ENCODE results near the gene SLC6A1.
A peak's percentile ranks its signal among the peaks of the same experiment; 100 is the strongest.
"Not testable (repeated sequence)": the region's sequence is repeated elsewhere in the genome, so short reads cannot be mapped to it uniquely, and the experiment has no call there.

Gene SLC6A1

DNA sequence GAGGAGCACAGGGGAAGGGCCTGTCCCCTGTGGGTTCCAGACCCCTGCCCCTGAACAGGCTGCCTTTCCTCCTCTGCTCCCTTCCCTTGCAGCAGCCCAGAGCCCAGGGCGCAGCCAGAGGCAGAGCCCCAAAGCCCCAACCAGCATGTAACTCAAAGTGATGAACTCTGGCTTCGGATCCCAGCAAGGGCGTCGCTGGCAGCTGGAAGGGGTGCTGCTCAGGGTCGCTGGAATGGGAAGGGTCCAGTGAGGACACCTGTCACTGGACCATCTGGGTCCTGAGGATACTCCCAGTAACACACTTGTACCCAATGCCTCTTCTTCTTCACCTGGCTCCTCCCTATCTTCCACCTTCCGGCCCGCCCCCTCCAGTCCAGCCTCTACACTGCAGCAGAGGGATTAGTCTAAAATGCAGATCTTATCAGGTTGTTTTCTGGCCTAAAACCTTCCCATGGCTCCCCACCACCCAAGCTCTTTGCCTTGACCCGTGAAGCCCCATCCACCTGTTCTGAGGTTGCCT, 64.0 kb downstream of the SLC6A1 start:
- DNase-seq (ENCODE audit: insufficient read length, low spot score), result no peak
- no peak for FAIRE-seq

DNA sequence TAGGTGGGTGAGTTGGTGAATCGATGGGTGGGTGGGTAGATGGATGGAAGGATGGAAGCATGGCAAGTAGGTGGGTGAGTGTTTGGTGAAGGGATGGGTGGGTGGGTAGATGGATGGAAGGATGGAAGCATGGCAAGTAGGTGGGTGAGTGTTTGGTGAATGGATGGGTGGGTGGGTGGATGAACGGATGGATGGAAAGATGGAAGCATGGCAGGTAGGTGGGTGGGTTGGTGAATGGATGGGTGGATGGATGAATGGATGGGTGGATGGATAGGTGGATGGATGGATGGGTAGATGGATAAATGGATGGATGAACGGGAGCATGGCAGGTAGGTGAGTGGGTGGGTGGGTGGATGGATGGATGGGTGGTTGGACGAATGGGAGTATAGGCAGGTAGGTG, 65.1 kb downstream of the SLC6A1 start:
- DNase-seq (ENCODE audit: insufficient read length, low spot score) (no peak), FAIRE-seq (peak; percentile 31)

DNA sequence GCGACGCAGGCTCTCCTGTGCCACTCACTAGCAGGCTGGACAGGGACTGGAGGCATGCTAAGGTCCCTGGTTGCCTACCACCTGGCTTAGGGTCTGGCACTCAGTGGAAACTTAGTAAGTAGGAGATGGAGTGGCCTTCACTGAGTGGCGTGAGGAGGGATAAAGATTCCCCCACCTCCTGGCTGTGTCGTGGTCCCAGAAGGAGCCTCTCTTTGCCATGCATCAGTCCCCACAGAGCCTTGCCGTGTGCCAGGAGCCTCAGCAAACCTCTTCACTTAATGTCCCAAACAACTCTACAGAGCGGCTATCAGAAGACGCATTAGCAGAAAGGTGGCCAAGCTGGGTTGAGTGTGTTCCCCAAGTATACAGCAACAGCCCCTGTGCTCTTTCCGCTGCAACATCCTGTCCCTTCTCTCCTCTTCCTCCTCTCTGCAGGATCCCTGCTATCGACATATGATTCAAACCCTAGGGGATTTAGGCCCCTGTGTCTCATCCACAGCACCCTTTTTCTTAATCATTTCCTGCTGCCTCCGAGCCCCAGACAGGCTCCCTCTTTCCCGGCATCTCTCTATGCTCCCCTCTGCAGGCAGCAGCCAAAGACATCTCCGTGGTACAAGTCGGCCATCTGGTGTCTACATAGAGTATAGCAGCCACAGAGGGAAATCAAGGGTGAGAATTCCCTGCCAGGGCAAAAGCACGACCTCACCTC, 66.7 kb downstream of the SLC6A1 start:
- DNase-seq (ENCODE audit: insufficient read length, low spot score), result peak; percentile 83
- FAIRE-seq, result peak; percentile 86

DNA sequence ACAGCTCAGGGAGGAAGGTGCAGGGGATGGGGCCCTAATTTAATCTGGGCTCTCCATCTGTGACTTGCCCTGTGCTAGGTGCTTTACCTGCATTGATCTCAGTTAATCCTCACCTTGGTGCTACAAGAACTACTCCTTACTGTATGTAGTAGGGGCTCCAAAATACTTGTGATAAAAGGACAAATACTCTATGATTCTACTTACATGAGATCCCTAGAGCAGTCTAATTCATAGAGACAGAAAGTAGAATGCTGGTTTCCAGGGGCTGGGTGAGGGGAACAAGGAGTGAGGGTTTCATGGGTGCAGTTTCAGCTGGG, 67.2 kb downstream of the SLC6A1 start:
- FAIRE-seq (peak; percentile 4), DNase-seq (ENCODE audit: insufficient read length, low spot score) (no peak)

DNA sequence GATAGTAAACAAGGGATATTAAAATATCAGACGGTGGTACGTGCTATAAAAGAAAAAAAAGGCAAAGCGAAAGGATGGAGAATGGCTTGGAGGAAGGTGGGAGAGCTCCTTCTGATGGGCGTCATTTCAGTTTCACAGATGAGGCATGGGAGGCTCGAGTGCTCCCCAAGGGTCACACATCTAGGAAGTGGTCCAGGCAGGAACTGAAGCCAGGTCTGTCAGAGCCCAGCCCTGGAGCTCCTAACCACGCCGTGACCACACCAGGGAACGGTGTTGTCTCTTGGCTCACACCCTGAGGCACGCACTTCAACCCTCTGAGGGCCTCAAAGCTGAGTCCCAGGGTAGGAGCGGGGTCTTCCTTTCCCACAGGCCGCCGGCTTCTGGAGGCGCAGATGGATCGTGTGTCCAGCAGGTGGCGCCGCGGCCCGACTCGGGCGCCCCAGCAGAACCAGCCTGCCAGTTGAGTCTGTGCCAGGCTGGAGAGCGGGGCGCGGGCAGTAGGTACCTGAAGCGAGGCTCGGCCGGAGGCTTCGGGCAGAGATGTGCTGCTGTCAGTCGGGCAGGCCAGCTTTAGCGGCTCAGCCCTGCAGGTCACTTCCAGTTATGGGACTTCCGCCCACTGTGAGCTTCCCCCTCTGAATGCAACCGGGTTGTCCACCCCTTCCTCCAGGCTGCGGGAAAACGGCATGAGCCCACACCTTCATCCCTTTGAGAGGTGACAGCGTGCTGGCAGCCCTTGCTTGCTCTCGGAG, 68.1 kb downstream of the SLC6A1 start:
- FAIRE-seq (peak; percentile 68), DNase-seq (ENCODE audit: insufficient read length, low spot score) (peak; percentile 75)

DNA sequence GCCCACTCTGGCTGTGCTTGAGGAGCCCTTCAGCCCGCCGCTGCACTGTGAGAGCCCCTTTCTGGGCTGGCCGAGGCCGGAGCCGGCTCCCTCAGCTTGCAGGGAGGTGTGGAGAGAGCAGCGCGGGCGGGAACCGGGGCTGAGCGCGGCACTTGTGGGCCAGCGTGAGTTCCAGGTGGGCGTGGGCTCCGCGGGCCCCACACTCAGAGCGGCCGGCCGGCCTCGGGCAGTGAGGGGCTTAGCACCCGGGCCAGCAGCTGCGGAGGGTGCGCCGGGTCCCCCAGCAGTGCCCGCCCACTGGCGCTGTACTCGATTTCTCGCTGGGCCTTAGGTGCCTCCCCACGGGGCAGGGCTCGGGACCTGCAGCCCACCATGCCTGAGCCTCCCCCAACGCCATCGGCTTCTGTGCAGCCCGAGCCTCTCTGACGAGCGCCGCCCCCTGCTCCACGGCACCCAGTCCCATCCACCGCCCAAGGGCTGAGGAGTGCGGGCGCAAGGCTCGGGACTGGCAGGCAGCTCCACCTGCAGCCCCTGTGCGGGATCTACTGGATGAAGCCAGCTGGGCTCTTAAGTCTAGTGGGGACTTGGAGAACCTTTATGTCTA, 68.8 kb downstream of the SLC6A1 start:
- FAIRE-seq; DNase-seq (ENCODE audit: insufficient read length, low spot score): not testable (repeated sequence)

DNA sequence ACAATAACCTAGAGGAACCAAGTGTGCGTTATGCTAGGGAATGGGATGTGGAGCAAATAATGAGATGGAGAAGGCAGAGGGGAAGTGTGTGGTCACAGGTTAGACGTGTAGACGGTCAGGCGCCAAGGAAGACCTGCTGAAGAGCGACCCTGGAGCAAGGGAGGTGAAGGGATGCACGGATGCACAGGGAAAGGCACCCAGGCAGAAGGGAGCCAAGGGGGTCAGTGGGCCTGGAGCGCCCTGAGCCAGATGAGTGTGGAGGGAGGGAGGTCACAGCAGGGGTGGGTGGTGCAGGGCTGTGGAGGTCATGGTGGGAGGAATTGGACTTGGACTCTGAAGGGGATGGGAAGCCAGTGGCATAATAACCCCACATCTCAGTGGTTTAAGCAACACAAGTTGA, 70.2 kb downstream of the SLC6A1 start:
- FAIRE-seq (no peak), DNase-seq (ENCODE audit: insufficient read length, low spot score) (no peak)

DNA sequence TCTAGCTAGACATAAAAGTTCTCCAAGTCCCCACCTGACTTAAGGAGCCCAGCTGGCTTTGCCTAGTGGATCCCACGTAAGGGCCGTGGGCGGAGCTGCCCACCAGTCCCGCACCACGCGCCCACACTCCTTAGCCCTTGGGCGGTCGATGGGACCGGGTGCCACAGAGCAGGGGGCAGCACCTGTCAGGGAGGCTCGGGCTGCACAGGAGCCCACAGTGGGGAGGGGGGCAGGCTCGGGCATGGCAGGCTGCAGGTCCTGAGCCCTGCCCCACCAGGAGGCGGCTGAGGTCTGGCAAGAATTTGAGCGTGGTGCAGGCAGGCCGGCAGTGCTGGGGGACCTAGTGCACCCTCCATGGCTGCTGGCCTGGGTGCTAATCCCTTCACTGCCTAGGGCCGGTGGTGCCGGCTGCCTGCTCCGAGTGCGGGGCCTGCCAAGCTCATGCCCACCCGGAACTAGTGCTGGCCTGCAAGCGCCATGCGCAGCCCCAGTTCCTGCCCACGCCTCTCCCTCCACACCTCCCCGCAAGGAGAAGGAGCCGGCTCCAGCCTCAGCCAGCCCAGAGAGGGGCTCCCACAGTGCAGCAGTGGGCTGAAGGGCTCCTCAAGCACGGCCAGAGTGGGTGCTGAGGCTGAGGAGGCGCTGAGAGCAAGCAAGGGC, 78.7 kb downstream of the SLC6A1 start:
- no peak for DNase-seq (ENCODE audit: insufficient read length, low spot score)
- FAIRE-seq, result no peak

DNA sequence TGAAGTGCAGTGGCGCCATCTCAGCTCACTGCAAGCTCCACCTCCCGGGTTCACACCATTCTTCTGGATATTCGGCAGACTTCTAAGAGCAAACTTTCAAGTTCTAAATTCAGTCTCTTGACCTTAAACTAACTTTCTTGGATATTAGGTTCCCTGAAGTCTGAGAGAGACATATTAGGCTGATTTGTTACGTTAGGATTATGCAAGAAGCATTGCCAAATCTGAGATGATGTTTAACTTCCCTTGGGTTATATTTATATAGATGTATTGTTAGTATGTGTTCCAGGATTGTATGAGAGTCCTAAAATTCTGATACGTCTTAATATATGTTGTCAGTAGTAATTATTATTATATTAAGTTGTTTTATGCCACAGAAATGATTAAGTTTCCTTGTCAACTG, 80.1 kb downstream of the SLC6A1 start:
- no peak for DNase-seq (ENCODE audit: insufficient read length, low spot score)
- FAIRE-seq, result no peak

DNA sequence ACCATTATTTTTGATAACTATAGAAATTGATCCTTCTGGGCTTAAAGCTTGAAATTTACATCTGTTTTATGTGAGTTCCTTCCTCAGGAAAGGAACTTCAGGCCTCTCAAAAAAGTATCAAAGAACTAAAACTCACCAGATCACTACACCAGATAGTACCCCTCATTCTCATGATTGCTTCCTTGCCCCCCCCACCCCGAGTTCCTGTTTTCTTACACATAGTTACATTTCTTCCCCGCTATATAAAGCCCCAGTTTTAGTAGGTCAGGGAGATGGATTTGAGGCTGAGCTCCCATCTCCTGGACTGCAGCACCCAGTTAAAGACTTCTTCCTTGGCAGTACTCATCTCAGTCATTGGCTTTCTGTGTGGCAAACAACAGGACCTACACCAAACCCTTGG, 81.5 kb downstream of the SLC6A1 start:
- FAIRE-seq (no peak), DNase-seq (ENCODE audit: insufficient read length, low spot score) (no peak)

DNA sequence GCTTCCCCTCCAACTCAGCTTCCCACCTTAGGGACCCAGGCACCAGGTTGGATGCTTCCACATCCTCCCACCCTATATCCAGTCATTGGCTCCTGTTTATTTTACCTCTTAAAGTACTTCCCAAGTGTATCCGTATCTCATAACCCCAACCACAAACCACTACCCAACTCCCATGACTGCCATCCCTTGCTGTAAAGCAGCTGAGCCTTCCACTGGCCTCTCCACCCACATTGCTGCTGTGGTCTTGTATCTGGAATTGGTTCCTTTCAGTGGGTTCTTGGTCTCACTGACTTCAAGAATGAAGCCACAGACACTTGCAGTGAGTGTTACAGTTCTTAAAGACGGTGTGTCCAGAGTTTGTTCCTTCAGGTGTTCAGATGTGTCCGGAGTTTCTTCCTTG, 81.9 kb downstream of the SLC6A1 start:
- FAIRE-seq (no peak), DNase-seq (ENCODE audit: insufficient read length, low spot score) (no peak)

DNA sequence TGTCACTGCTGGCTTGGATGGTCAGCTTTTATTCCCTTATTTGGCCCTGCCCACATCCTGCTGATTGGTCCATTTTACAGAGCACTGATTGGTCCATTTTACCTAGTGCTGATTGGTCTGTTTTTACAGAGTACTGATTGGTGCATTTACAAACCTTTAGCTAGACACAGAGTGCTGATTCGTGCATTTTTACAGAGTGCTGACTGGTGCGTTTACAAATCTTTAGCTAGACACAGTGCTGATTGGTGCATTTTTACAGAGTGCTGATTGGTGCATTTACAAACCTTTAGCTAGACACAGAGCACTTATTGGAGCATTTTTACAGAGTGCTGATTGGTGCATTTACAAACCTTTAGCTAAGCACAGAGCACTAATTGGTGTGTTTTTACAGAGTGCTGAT, 82.6 kb downstream of the SLC6A1 start:
- not testable (repeated sequence) for DNase-seq (ENCODE audit: insufficient read length, low spot score); FAIRE-seq

DNA sequence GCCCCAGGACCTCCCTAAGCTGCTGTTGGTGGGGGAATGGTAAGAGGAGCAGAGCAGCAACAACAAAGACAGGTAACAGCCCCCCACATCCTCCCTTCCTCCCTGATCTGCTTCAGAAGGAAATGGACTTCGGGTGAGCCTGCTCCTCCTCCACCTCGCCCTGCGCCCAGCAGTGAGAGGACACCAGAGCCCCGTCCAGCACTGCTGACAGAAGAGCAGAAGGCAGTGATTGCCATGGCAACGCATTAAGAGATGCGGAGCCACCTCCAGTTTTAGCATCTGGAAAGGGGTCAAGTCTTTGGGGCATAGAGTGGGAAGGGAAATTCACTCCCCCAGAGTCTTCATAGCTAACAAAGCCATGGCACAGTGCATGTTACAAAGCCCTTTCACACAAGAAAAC, 84.2 kb downstream of the SLC6A1 start:
- FAIRE-seq (no peak), DNase-seq (ENCODE audit: insufficient read length, low spot score) (no peak)

DNA sequence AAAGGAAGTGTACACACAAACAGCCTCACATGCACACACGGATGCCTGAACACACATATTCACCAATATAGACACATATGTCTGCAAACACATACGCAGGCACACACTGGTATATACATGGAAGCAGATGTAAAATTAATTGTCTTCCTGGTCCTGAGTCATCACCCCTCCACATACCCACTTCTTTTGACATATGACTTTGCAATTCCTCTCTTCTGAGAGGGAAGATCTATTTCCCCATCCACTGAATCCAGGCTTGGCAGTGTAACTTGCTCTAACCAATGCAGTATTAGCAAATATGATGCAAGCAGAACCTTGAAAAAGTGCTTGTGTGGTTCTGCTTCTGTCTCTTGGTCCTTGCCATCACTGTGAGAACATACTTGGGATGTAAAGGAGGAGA, 84.9 kb downstream of the SLC6A1 start:
- DNase-seq (ENCODE audit: insufficient read length, low spot score) (no peak), FAIRE-seq (no peak)

DNA sequence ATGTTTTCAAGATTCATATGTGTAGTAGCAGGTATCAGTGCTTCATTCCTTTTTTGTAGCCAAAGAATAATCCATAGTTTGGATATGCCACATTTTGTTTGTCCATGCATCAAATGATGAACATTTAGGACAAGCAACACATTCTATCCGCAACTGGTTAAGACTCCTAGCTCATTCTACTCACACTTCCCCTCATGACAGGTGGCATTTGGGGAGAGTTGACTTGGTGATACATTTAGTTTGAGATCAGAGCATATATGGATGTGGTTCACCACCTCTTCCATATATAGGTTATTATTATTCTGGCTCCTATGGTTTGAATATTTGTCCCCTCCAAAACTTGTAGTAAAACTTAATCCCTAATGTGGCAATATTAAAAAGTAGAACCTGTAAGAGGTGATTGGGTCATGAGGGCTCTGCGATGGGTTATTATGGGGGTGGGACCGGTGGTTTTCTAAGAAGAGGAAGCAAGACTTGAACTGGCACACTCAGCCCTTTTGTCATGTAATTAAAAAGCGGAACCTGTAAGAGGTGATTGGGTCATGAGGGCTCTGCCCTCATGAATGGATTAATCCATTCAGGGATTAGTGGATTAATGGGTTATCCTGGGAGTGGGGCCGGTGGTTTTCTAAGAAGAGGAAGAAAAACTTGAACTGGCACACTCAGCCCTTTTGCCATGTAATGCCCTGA, 86.4 kb downstream of the SLC6A1 start:
- no peak for FAIRE-seq
- no peak for DNase-seq (ENCODE audit: insufficient read length, low spot score)

DNA sequence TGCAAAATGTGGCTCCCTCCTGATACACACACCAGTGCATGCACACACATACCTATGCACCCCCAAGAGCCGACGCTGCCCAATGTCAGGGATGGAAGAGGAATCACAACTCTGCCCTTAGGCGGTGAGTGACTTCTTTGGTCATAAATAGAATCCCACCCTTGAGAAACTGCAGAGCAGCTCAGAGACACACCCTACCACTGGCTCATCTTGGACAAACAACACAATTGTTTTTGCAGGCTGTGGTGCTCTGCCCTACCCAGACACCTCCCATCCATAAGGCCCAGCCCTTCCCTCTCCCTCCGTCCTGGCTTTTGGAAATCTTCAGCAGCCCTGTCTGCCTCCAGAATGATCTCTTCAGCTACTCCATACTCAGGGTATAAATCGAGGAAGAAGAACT, 87.9 kb downstream of the SLC6A1 start:
- FAIRE-seq (no peak), DNase-seq (ENCODE audit: insufficient read length, low spot score) (no peak)

DNA sequence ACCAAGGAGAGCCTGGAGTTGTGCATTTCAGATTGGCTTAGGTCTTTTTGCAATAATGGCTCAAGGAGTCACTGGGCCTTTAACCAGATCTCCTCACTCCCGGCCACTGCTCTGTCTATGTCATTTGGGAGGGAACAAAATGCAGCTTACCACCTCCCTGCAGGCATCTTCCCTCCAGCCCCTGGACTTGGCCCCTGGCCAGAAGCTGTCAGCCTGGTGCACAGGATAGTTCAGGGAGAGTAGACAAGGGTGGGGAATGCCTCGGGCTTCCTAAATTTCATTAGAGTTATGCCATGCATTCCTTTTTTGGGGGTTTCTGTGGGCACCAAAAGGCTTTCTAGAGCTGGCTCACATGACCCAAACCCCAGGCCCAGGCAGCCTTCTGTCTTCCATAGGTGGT, 91.5 kb downstream of the SLC6A1 start:
- DNase-seq (ENCODE audit: insufficient read length, low spot score), result no peak
- no peak for FAIRE-seq

DNA sequence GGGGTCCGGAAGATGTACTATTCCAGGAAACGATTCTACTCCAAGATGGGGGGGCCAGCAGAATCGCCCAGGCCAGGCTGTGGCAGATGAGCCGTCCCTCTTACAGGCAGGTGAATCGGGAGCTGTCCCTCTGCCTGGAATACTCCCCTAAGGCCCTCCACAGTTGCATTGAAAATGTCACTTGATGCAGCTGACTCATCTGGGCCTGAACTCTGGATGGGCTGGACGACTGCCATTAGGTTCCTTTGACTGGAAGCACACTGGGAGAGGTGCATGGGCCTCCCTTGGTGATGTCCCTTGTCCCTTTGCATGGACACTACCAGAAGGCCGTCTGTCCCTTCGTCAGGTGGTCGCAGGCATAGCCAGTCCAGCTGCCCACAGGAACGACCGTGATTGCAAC, 92.1 kb downstream of the SLC6A1 start:
- DNase-seq (ENCODE audit: insufficient read length, low spot score) (no peak), FAIRE-seq (no peak)

DNA sequence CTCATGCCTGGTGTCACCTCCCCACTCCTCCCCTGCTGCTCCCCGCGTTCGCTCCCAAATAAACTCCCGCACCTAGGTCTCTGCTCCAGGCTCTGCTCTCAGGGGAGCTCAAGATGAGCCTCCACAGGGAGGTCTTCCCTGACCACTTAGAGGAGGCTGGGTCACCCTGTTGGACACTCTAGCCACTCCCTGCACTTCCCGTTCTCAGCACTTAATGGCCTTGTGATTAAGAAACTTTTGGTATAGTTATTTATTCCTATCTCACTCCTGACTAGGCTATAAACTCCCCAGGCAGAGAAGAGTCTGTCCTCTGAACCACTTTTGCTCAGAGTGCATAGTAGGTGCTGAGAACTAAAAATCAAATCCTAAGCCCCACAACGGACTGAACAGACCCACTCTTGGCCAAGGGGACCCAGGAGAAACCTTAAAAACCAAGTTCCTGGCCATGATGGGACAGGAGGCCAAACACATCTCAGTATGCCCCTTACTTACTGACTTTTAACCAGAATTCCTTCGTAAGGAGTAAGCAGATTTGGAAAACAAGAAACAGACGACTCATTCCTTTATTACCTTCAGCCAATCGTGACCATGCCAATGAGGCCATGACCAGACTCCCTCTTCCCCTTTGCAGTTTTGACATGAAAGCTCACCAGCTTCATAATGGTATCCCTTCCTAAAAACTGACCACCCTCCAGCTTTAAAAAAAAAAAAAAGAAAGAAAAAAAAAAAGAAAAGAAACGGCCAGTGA, 92.7 kb downstream of the SLC6A1 start:
- DNase-seq (ENCODE audit: insufficient read length, low spot score), result no peak
- FAIRE-seq, result no peak

DNA sequence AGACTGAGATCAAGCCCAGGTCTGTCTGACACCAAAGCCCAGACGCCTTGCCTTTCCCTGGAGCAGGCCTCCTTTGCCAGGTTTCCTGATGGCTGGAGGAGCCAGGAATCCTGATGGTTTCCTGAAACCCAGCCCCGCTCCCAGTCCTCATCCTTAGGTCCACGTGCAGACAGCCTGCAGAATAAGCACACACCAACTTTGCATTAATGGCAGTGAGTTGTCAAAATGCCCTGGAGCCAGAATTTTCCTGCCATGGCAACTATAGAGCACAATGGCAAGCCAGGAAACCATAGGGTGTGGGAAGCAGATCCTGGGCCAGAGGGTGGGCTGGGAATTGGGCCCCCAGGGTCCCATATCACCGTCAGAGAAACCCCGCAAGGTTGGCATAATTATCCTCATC, 94.3 kb downstream of the SLC6A1 start:
- no peak for FAIRE-seq

More for the DNA sequence above, 94.3 kb downstream of the SLC6A1 start:
- DNase-seq (ENCODE audit: insufficient read length, low spot score), result no peak

All from HTR-8/SVneo (cell line).